Ishikawa (cell line): ENCODE results near the gene CXXC5.
A peak's percentile ranks its signal among the peaks of the same experiment; 100 is the strongest.

Experiments used
- CEBPB ChIP-seq: IDR thresholded peaks from 2 replicates; pipeline ENCODE4 v1.6.1; 2012
- CREB1 ChIP-seq: IDR thresholded peaks from 2 replicates; pipeline ENCODE4 v1.6.1; 2012; ENCODE audit warnings: low read depth
- EGR1 ChIP-seq: IDR thresholded peaks from 2 replicates; pipeline ENCODE4 v1.6.1; 2012
- EP300 ChIP-seq: IDR thresholded peaks from 2 replicates; pipeline ENCODE4 v1.6.1; 2012; ENCODE audit warnings: borderline replicate concordance
- FOXM1 ChIP-seq: IDR thresholded peaks from 2 replicates; pipeline ENCODE4 v1.6.1; 2012; ENCODE audit warnings: low read depth, borderline replicate concordance
- NFIC ChIP-seq: IDR thresholded peaks from 2 replicates; pipeline ENCODE4 v1.6.1; 2012
- RAD21 ChIP-seq: IDR thresholded peaks from 2 replicates; pipeline ENCODE4 v1.6.1; 2012; ENCODE audit warnings: low read depth
- TAF1 ChIP-seq: IDR thresholded peaks from 2 replicates; pipeline ENCODE4 v1.6.1; 2012; ENCODE audit warnings: low read depth, mild to moderate bottlenecking
- TCF12 ChIP-seq: IDR thresholded peaks from 2 replicates; pipeline ENCODE4 v1.6.1; 2012; ENCODE audit warnings: low read depth
- TEAD4 ChIP-seq: IDR thresholded peaks from 2 replicates; pipeline ENCODE4 v1.6.1; 2012
- YY1 ChIP-seq: IDR thresholded peaks from 2 replicates; pipeline ENCODE4 v1.6.1; 2012; ENCODE audit warnings: low read depth
- ZBTB7A ChIP-seq: IDR thresholded peaks from 2 replicates; pipeline ENCODE4 v1.6.1; 2012; ENCODE audit warnings: low read depth
- TF ChIP-seq, protein P1 (sequence below): IDR thresholded peaks from 2 replicates; pipeline ENCODE4 v1.6.1; 2012
- TF ChIP-seq, protein P2 (sequence below): IDR thresholded peaks from 2 replicates; pipeline ENCODE4 v1.6.1; 2012; ENCODE audit warnings: low read depth, mild to moderate bottlenecking
- TF ChIP-seq, protein P3 (sequence below): IDR thresholded peaks from 2 replicates; pipeline ENCODE4 v1.6.1; 2012

Gene CXXC5

DNA sequence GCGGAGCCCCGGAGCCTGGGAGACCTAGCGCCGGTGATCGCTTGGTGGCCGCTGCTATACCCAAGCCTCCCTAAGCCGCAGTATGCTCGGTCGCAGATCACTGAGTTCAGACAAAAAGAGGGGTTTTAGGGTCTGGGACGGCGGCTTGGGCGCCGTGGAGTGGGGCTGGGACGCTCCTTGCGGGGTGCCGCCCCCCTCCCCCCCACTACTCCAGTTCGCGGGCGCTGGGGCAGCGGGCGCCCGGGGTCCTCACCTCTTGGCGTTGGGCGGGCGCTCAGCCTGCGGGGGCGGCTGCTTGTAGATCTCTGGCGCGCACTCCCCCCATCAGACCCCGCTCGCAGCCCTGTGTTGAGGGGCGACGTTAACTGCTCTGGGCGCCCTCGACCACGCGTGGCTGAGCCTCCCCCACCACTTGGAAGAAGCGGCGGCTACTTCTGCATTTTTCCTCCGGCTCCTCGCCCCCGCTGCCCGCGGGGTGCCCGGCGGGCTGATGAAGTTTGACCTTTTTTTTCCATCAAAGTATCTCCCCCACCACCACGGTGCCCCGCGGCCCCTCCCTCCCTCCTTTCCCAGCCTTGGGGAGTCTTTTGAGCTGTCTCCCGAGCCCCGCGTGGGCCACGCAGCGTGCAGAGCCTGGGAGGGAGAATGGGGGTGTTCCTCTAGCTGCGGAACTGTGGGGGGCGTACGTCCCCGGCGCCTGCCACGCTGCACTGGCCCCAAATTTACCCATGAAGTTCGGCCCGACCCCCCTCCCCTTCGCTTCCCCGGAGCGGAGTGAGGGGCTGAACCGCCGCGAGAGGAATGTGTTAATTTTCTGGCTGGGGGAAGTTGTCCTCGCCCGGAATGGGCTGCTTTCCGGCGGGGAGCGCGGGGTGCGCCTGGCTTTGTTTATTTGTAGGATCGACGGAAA is 1.2 kb downstream of the CXXC5 start:
- peak; percentile 84 for TF ChIP-seq EGR1
- TF ChIP-seq, protein P1, sequence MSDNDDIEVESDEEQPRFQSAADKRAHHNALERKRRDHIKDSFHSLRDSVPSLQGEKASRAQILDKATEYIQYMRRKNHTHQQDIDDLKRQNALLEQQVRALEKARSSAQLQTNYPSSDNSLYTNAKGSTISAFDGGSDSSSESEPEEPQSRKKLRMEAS, result peak; percentile 26; the same call in 1 of the 2 replicates
- TF ChIP-seq ZBTB7A, result no peak; the same call in 1 of the 2 replicates
- TF ChIP-seq RAD21, result no peak

DNA sequence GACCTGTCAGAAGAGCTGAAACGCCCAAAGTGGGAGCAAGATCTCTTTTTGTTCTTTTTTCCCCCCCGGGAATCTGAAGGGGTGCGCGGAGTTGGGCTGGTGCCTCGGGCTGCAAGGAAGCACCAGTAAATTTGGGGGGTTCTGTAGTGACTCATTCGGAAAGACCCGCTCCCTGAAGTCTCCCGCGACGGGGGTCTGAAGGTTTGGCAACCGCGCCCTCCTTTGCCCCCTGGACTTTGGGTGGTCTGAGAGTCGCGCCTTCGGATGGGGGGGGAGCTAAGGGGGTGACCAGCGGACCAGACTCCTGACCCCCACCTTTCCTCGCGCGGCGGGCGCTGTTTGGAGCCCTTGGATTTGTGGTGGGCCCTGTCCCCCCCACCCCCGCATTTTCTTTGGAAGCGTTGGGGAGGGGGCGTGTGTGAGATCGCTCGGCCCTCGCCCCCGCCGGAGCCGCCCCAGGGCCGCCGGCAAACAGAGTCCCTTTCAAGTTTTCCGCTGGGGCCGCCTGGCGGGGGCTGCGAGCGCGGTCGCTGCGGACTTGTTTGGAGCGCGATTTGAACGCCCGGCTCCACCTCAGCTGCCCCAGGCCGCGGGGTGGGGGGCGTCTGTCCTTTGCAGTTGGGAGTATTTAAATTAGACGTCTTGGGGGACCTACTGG is 2.0 kb downstream of the CXXC5 start:
- TF ChIP-seq NFIC, result no peak
- TF ChIP-seq ZBTB7A, result peak; percentile 54

DNA sequence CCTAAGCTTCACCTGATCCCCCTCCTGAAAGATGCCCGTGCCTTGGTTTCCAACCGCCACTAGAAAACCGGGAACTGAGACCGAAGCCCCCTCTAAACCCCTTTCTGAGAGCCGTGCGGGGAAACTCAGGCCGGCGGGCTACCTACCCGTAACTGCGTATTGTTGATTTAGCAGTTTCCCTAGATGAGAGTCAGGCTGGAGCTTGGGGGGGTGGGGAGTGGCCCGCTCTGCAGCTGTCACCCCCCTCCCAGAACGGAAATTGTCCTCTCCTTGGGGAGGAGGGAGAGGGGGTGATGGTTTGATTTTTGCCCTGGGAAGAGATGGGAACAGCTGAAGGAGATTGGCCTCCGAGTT is 2.5 kb downstream of the CXXC5 start:
- TF ChIP-seq, protein P2, sequence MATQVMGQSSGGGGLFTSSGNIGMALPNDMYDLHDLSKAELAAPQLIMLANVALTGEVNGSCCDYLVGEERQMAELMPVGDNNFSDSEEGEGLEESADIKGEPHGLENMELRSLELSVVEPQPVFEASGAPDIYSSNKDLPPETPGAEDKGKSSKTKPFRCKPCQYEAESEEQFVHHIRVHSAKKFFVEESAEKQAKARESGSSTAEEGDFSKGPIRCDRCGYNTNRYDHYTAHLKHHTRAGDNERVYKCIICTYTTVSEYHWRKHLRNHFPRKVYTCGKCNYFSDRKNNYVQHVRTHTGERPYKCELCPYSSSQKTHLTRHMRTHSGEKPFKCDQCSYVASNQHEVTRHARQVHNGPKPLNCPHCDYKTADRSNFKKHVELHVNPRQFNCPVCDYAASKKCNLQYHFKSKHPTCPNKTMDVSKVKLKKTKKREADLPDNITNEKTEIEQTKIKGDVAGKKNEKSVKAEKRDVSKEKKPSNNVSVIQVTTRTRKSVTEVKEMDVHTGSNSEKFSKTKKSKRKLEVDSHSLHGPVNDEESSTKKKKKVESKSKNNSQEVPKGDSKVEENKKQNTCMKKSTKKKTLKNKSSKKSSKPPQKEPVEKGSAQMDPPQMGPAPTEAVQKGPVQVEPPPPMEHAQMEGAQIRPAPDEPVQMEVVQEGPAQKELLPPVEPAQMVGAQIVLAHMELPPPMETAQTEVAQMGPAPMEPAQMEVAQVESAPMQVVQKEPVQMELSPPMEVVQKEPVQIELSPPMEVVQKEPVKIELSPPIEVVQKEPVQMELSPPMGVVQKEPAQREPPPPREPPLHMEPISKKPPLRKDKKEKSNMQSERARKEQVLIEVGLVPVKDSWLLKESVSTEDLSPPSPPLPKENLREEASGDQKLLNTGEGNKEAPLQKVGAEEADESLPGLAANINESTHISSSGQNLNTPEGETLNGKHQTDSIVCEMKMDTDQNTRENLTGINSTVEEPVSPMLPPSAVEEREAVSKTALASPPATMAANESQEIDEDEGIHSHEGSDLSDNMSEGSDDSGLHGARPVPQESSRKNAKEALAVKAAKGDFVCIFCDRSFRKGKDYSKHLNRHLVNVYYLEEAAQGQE, result no peak
- TF ChIP-seq ZBTB7A, result peak; percentile 1

DNA sequence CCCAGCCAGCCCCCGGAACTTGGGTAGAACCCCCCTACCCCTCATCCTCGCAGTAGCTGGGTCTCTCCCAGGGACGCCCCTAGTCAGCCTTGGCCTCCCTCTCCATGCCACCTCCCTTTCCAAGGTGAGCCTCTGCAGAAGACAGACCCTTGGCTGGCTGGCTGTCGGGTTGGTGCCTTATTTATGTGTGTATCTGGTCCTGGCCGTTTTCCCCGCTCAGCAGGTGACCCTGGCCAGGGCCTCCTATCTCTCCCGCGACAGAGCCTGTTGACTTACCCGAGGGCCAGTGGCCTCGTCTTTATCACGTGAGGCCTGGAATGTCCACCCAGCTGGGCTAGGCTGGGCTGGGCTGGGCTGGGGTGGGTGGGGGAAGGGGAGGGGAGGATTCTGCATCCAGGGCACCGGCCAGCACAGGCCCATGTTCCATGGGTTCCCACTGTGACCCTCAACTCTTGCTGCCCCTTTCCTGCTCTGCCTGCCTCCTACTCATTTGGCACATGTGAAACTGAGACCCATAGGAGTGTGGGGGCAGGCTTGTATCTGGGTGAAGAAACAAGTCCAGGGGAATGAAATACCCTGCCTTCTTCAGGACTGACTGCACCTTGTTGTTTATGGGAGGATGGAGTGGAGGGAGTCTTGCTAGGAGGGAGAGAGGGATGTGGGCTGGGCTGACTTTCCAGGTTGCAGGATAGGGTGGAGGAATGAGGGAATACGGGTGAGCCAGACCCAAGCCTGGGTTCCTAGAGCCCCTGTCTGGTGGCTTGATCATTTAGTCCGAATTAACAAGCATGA is 3.1 kb downstream of the CXXC5 start:
- TF ChIP-seq TAF1 (no peak), NFIC (peak; percentile 22; the same call in 1 of the 2 replicates), TEAD4 (peak; percentile 86), EP300 (peak; percentile 10; the same call in 1 of the 2 replicates), TCF12 (peak; percentile 46; the same call in 1 of the 2 replicates), EGR1 (no peak), FOXM1 (no peak), RAD21 (no peak), CREB1 (no peak), ZBTB7A (no peak; the same call in 1 of the 2 replicates), CEBPB (no peak), YY1 (no peak)
- TF ChIP-seq, protein P1, result peak; percentile 44; the same call in 1 of the 2 replicates
- TF ChIP-seq, protein P3, sequence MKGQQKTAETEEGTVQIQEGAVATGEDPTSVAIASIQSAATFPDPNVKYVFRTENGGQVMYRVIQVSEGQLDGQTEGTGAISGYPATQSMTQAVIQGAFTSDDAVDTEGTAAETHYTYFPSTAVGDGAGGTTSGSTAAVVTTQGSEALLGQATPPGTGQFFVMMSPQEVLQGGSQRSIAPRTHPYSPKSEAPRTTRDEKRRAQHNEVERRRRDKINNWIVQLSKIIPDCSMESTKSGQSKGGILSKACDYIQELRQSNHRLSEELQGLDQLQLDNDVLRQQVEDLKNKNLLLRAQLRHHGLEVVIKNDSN, result peak; percentile 92
- TF ChIP-seq, protein P2, result no peak

DNA sequence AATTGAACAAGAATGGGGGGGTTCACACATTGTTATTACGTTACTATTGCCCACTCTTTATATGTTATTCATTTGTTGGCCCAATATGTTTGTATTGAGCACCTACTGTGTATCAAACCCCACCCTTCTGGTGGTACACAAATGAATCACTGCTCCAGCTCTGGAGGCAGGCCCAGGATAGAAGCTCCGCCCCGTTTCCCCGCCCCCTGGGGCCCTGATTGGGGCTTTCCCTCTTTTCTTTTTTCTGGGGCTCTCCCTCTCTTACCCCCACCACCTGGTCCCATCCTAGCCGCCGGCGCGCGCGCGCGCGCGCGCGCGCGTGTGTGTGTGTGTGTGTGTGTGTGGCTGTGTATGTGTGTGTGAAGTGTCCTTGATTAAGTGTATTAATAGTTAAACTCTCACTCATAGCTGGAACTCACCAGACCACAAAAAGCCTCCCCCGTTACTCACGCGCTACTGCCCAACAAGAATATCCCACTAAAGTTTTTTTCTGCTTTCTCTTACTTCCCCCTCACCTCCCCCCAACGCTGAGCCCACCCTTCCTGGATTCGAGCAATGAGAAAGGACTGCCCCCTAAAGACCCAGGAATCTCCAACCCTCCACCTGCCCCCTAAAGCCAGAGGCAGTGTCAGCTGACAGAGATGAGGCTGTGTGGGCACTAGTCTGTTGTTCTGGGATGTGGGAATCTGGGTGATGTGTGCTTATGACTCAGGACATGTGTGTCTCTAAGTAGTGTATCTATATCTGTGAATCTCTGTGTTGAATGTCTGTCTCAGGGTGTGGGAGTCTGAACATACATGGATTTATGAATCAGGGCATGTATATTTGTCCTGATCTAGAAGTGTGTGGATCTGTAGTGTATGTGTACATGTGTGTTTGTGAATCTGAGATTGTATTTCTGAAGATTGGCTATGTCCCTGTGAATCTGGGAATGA is 4.0 kb downstream of the CXXC5 start:
- no peak for TF ChIP-seq RAD21
- TF ChIP-seq FOXM1, result no peak
- TF ChIP-seq, protein P3, result no peak
- TF ChIP-seq CREB1, result no peak
- 0 out of 2 replicates have a peak, but pooled peaks have one; percentile 20 for TF ChIP-seq EP300
- 0 out of 2 replicates have a peak, but pooled peaks have one; percentile 11 for TF ChIP-seq ZBTB7A
- no peak for TF ChIP-seq TCF12
- no peak for TF ChIP-seq NFIC
